H9 (cell line): ENCODE measurements around the gene KIF6. TPM values are rescaled to one million over a fixed set of nuclear protein-coding genes. Genes with fewer than 3 reads are reported as not detected.

Experiments
- DNase-seq: peaks from one replicate; pipeline ENCODE4 v3.0.0-alpha.2; 2017
- H2AFZ ChIP-seq: one replicate; pipeline ENCODE4 v1.6.1; 2013; ENCODE audit warnings: mild to moderate bottlenecking, low read length, control low read depth, moderate library complexity
- H2AK5ac ChIP-seq: 2 replicates; pipeline ENCODE4 v1.6.1; 2013; ENCODE audit warnings: low read length, control low read depth, mixed read lengths; ENCODE audit not compliant: insufficient read length
- H2BK120ac ChIP-seq: one replicate; pipeline ENCODE4 v1.6.1; 2013; ENCODE audit warnings: low read depth, mild to moderate bottlenecking, low read length, control low read depth, inconsistent platforms; ENCODE audit not compliant: poor library complexity, severe bottlenecking
- H2BK12ac ChIP-seq: 2 replicates; pipeline ENCODE4 v1.6.1; 2013; ENCODE audit warnings: low read length, control low read depth, mixed read lengths, low read depth; ENCODE audit not compliant: insufficient read length
- H2BK15ac ChIP-seq: 2 replicates; pipeline ENCODE4 v1.6.1; 2013; ENCODE audit warnings: low read depth, low read length, control low read depth
- H2BK20ac ChIP-seq: one replicate; pipeline ENCODE4 v1.6.1; 2013; ENCODE audit warnings: low read depth, mild to moderate bottlenecking, low read length, control low read depth, inconsistent platforms; ENCODE audit not compliant: poor library complexity, severe bottlenecking
- H2BK5ac ChIP-seq: 2 replicates; pipeline ENCODE4 v1.6.1; 2013; ENCODE audit warnings: low read length, control low read depth, mixed read lengths; ENCODE audit not compliant: insufficient read length
- H3K14ac ChIP-seq: 2 replicates; pipeline ENCODE4 v1.6.1; 2013; ENCODE audit warnings: low read length, control low read depth; ENCODE audit not compliant: insufficient read depth
- H3K18ac ChIP-seq: 2 replicates; pipeline ENCODE4 v1.6.1; 2013; ENCODE audit warnings: low read depth, mild to moderate bottlenecking, mixed read lengths, low read length, control low read depth; ENCODE audit not compliant: insufficient read length
- H3K23ac ChIP-seq: 2 replicates; pipeline ENCODE4 v1.6.1; 2013; ENCODE audit warnings: low read length, control low read depth, mixed read lengths, low read depth; ENCODE audit not compliant: insufficient read length
- H3K23me2 ChIP-seq: 2 replicates; pipeline ENCODE4 v1.6.1; 2013; ENCODE audit warnings: low read depth, mild to moderate bottlenecking, mixed read lengths, low read length, control low read depth; ENCODE audit not compliant: insufficient read length, poor library complexity, severe bottlenecking
- H3K27ac ChIP-seq: 2 replicates; pipeline ENCODE4 v1.5.1; 2013; ENCODE audit warnings: low read length, control low read depth, mixed read lengths, low read depth; ENCODE audit not compliant: insufficient read length
- H3K27me3 ChIP-seq: 2 replicates; pipeline ENCODE4 v1.6.1; 2013; ENCODE audit warnings: low read length, control low read depth, inconsistent platforms; ENCODE audit not compliant: insufficient read depth
- H3K4ac ChIP-seq: 2 replicates; pipeline ENCODE4 v1.6.1; 2013; ENCODE audit warnings: low read depth, mild to moderate bottlenecking, control low read depth, inconsistent platforms, low read length, moderate library complexity
- H3K4me1 ChIP-seq: 2 replicates; pipeline ENCODE4 v1.6.1; 2013; ENCODE audit warnings: low read length, control low read depth, inconsistent platforms; ENCODE audit not compliant: insufficient read depth
- H3K4me2 ChIP-seq: 2 replicates; pipeline ENCODE4 v1.6.1; 2013; ENCODE audit warnings: low read length, control low read depth, mixed read lengths; ENCODE audit not compliant: insufficient read length, insufficient read depth
- H3K56ac ChIP-seq: 2 replicates; pipeline ENCODE4 v1.6.1; 2013; ENCODE audit warnings: low read depth, mild to moderate bottlenecking, mixed read lengths, low read length, control low read depth; ENCODE audit not compliant: insufficient read length
- H3K79me1 ChIP-seq: 2 replicates; pipeline ENCODE4 v1.6.1; 2013; ENCODE audit warnings: low read depth, mild to moderate bottlenecking, moderate library complexity, low read length, control low read depth, inconsistent platforms; ENCODE audit not compliant: insufficient read depth, poor library complexity, severe bottlenecking
- H3K79me2 ChIP-seq: 2 replicates; pipeline ENCODE4 v1.6.1; 2013; ENCODE audit warnings: low read length, control low read depth, inconsistent platforms; ENCODE audit not compliant: insufficient read depth
- H3K9ac ChIP-seq: 2 replicates; pipeline ENCODE4 v1.6.1; 2013; ENCODE audit warnings: low read length, control low read depth, mixed read lengths; ENCODE audit not compliant: insufficient read length; ENCODE audit errors: extremely low read depth
- H3K9me3 ChIP-seq: one replicate; pipeline ENCODE4 v1.6.1; 2013; ENCODE audit warnings: low read depth, low read length, inconsistent platforms; ENCODE audit not compliant: control insufficient read depth
- H3T11ph ChIP-seq: one replicate; pipeline ENCODE4 v1.6.1; 2013; ENCODE audit warnings: mild to moderate bottlenecking, low read length, control low read depth, inconsistent platforms
- H4K20me1 ChIP-seq: one replicate; pipeline ENCODE4 v1.6.1; 2013; ENCODE audit not compliant: control insufficient read depth, insufficient read length, insufficient read depth
- H4K5ac ChIP-seq: 2 replicates; pipeline ENCODE4 v1.6.1; 2013; ENCODE audit warnings: low read depth, mild to moderate bottlenecking, mixed read lengths, low read length, control low read depth; ENCODE audit not compliant: insufficient read length
- H4K8ac ChIP-seq: replicated peaks from 2 replicates; pipeline ENCODE4 v1.6.1; 2013; ENCODE audit warnings: low read length, control low read depth, mixed read lengths, low read depth; ENCODE audit not compliant: insufficient read length
- H4K91ac ChIP-seq: 2 replicates; pipeline ENCODE4 v1.6.1; 2013; ENCODE audit warnings: low read depth, mild to moderate bottlenecking, moderate library complexity, mixed read lengths, low read length, control low read depth; ENCODE audit not compliant: insufficient read length
- H3K27ac Mint-ChIP-seq, 3 experiments: 2 replicates in 2 of 3; 3 replicates in 1 of 3; pipeline ENCODE4 v1.8.0; 2020 to 2021; ENCODE audit warnings: mixed read lengths in 3 of 3, mild to moderate bottlenecking in 1 of 3, moderate library complexity in 1 of 3
- H3K27me3 Mint-ChIP-seq: 2 replicates; pipeline ENCODE4 v1.8.0; 2021; ENCODE audit warnings: low read depth, mild to moderate bottlenecking, moderate library complexity, mixed read lengths
- H3K36me3 Mint-ChIP-seq, 3 experiments: 2 replicates in 2 of 3; 3 replicates in 1 of 3; pipeline ENCODE4 v1.8.0; 2020 to 2021; ENCODE audit warnings: low read depth in 3 of 3, mixed read lengths in 3 of 3; ENCODE audit not compliant: insufficient read depth in 1 of 3
- H3K4me1 Mint-ChIP-seq, 2 experiments: 2 replicates each; pipeline ENCODE4 v1.8.0; 2020; ENCODE audit warnings: mixed read lengths in 2 of 2
- H3K4me3 Mint-ChIP-seq, 2 experiments: 2 replicates in 1 of 2; 3 replicates in 1 of 2; pipeline ENCODE4 v1.8.0; 2020 to 2021; ENCODE audit warnings: mild to moderate bottlenecking in 2 of 2, mixed read lengths in 2 of 2, moderate library complexity in 1 of 2
- H3K9me3 Mint-ChIP-seq, 2 experiments: 2 replicates in 1 of 2; 3 replicates in 1 of 2; pipeline ENCODE4 v1.8.0; 2020; ENCODE audit warnings: mild to moderate bottlenecking in 2 of 2, mixed read lengths in 2 of 2, moderate library complexity in 1 of 2
- WGBS: extraction: QIAGEN DNeasy Blood & Tissue Kit; methylation state at CpG from one replicate; pipeline ENCODE4 v1.1.7; 2013; ENCODE audit warnings: missing lambda C conversion rate, low lambda C conversion rate, mixed read lengths; ENCODE audit not compliant: insufficient read length; ENCODE audit errors: extremely low coverage; 5-methylcytosine and 5-hydroxymethylcytosine counted together
- total RNA-seq: library from RNA; stranded (reverse); gene quantifications from 2 replicates; pipeline ENCODE4 v1.2.1, GENCODE V29; 2021
- TF ChIP-seq, protein P1 (sequence below): fragments of 200-600 bp; sonication (generic); conservative IDR thresholded peaks from 3 replicates; pipeline ENCODE4 v1.8.0; 2021; ENCODE audit warnings: antibody characterized with exemption, mild to moderate bottlenecking

The KIF6 gene
- total RNA-seq, 1 experiment from 2014 or later: 0.63 TPM

DNA sequence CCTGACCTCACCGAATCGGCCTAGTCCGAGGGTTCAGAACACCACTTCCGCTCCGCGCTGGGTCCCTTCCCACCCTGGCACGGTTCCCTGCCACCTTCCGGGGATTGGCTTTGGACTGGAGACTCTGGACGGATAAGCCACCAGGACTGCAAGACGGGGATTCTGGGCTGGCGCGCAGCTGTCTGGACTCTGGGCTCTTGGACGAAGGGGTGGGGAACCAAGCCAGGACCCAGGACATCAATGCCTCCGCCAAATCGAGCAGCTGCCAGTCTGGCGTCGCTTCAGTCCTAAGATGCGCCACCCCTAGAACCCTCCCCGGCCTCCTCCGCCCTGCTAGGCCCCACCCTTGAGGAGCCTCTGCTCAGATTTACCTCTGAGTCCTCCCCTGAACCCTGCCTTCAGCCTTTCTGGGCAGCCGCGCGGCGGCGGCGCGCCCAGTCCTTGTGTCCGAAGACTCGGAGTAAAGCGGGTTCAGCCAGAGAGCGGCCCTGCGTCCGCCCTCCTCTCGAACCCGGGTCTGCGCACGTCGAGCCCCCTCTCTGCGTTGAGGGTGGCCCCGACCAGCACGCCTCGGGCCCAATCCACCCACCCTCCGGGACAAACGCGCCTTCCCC is 412.2 kb downstream of the KIF6 start:
- TF ChIP-seq, protein P1, sequence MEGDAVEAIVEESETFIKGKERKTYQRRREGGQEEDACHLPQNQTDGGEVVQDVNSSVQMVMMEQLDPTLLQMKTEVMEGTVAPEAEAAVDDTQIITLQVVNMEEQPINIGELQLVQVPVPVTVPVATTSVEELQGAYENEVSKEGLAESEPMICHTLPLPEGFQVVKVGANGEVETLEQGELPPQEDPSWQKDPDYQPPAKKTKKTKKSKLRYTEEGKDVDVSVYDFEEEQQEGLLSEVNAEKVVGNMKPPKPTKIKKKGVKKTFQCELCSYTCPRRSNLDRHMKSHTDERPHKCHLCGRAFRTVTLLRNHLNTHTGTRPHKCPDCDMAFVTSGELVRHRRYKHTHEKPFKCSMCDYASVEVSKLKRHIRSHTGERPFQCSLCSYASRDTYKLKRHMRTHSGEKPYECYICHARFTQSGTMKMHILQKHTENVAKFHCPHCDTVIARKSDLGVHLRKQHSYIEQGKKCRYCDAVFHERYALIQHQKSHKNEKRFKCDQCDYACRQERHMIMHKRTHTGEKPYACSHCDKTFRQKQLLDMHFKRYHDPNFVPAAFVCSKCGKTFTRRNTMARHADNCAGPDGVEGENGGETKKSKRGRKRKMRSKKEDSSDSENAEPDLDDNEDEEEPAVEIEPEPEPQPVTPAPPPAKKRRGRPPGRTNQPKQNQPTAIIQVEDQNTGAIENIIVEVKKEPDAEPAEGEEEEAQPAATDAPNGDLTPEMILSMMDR: no peak
- Mint-ChIP-seq H3K9me3 (no peaks in the 10 kb centered on the region; a peak in 2 of 5 replicates), H3K27me3 (peaks cover 82% of the 10 kb centered on the region), H3K4me1 (peaks cover 4 to 9% of the 10 kb centered on the region in 2 experiments), H3K4me3 (peak overlapping the region; percentile 66 to 81), H3K27ac (no peak overlapping the region), H3K36me3 (no peaks in the 10 kb centered on the region; a peak in 1 of 7 replicates)
- H3K4me1 ChIP-seq: no peaks in the 10 kb centered on the region
- DNase-seq: peak; percentile 39
- no peak overlapping the region for H3K27ac ChIP-seq
- no peak overlapping the region for H2BK15ac ChIP-seq
- H3K9ac ChIP-seq: no peak overlapping the region
- no peak overlapping the region for H3T11ph ChIP-seq
- H3K18ac ChIP-seq: peak overlapping the region; percentile 46
- no peak overlapping the region for H4K91ac ChIP-seq
- H3K4me2 ChIP-seq: peak overlapping the region; percentile 41
- H3K4ac ChIP-seq: no peak overlapping the region
- peak overlapping the region; percentile 78 for H3K14ac ChIP-seq
- H3K56ac ChIP-seq: no peak overlapping the region
- no peak overlapping the region for H4K8ac ChIP-seq
- H2BK120ac ChIP-seq: no peak overlapping the region
- no peak overlapping the region for H2BK12ac ChIP-seq
- H4K5ac ChIP-seq: no peak overlapping the region
- no peaks in the 10 kb centered on the region for H3K79me2 ChIP-seq
- H3K9me3 ChIP-seq: no peaks in the 10 kb centered on the region
- no peak overlapping the region for H2AFZ ChIP-seq
- no peak overlapping the region for H2BK20ac ChIP-seq
- peaks cover 32% of the 10 kb centered on the region for H3K27me3 ChIP-seq
- H3K79me1 ChIP-seq: no peaks in the 10 kb centered on the region
- peaks cover 10% of the 10 kb centered on the region for H3K23me2 ChIP-seq
- H2BK5ac ChIP-seq: no peak overlapping the region
- H3K23ac ChIP-seq: no peak overlapping the region
- no peak overlapping the region for H2AK5ac ChIP-seq
- H4K20me1 ChIP-seq: no peaks in the 10 kb centered on the region
- no CpG with 5 or more reads among the region's 45 CpGs for WGBS
